ENCODE data around the gene HEATR5B.
A peak's percentile ranks its signal among the peaks of the same experiment; 100 is the strongest.
"Not testable (repeated sequence)": the region's sequence is repeated elsewhere in the genome, so short reads cannot be mapped to it uniquely, and the experiment has no call there.

HEATR5B gene

GRCh38 chr2:37061776-37062175 is 22.4 kb downstream of the HEATR5B start:
- no peak for DNase-seq (ENCODE audit: low read depth)

- no peak for DNase-seq (ENCODE audit: low read depth)
Measured at GRCh38 chr2:37061013-37061711, 23.0 kb downstream of the HEATR5B start.

- DNase-seq (ENCODE audit: low read depth): no peak
Measured at GRCh38 chr2:37060446-37060845, 23.7 kb downstream of the HEATR5B start.

GRCh38 chr2:37059841-37060240 is 24.3 kb downstream of the HEATR5B start:
- DNase-seq (ENCODE audit: low read depth): no peak

- no peak for DNase-seq (ENCODE audit: low read depth)
Measured at GRCh38 chr2:37052600-37053332, 31.4 kb downstream of the HEATR5B start.

- DNase-seq (ENCODE audit: low read depth): no peak
Measured at GRCh38 chr2:37039580-37039979, 44.6 kb downstream of the HEATR5B start.

GRCh38 chr2:37037771-37038170 is 46.4 kb downstream of the HEATR5B start:
- no peak for DNase-seq (ENCODE audit: low read depth)

GRCh38 chr2:37029758-37030157 is 54.4 kb downstream of the HEATR5B start:
- no peak for DNase-seq (ENCODE audit: low read depth)

- DNase-seq (ENCODE audit: low read depth): no peak
Measured at GRCh38 chr2:37026050-37026449, 58.1 kb downstream of the HEATR5B start.

- DNase-seq (ENCODE audit: low read depth): peak; percentile 9
Measured at GRCh38 chr2:37020887-37021796, 63.0 kb downstream of the HEATR5B start.

GRCh38 chr2:37020212-37020886 is 63.8 kb downstream of the HEATR5B start:
- DNase-seq (ENCODE audit: low read depth): peak; percentile 62

- no peak for DNase-seq (ENCODE audit: low read depth)
Measured at GRCh38 chr2:37013315-37013641, 70.9 kb downstream of the HEATR5B start.

GRCh38 chr2:37011130-37011529 is 73.0 kb downstream of the HEATR5B start:
- DNase-seq (ENCODE audit: low read depth): no peak

GRCh38 chr2:37005118-37005868 is 78.9 kb downstream of the HEATR5B start:
- no peak for DNase-seq (ENCODE audit: low read depth)

- no peak for DNase-seq (ENCODE audit: low read depth)
Measured at GRCh38 chr2:37000988-37001556, 83.1 kb downstream of the HEATR5B start.

GRCh38 chr2:37000318-37000717 is 83.9 kb downstream of the HEATR5B start:
- no peak for DNase-seq (ENCODE audit: low read depth)

GRCh38 chr2:36999416-36999815 is 84.8 kb downstream of the HEATR5B start:
- not testable (repeated sequence) for DNase-seq (ENCODE audit: low read depth)

GRCh38 chr2:36993841-36994620 is 90.1 kb downstream of the HEATR5B start:
- no peak for DNase-seq (ENCODE audit: low read depth)

GRCh38 chr2:36988008-36988407 is 96.2 kb downstream of the HEATR5B start:
- no peak for DNase-seq (ENCODE audit: low read depth)

- DNase-seq (ENCODE audit: low read depth): no peak
Measured at GRCh38 chr2:36982467-36982866, 101.7 kb downstream of the HEATR5B start.
